ENCODE results near the gene C9orf57. TPM values are rescaled to one million over a fixed set of nuclear protein-coding genes. Genes with fewer than 3 reads are reported as not detected.

The C9orf57 gene
- total and polyA plus RNA-seq, 2 donors from 2014 or later: not detected

DNA sequence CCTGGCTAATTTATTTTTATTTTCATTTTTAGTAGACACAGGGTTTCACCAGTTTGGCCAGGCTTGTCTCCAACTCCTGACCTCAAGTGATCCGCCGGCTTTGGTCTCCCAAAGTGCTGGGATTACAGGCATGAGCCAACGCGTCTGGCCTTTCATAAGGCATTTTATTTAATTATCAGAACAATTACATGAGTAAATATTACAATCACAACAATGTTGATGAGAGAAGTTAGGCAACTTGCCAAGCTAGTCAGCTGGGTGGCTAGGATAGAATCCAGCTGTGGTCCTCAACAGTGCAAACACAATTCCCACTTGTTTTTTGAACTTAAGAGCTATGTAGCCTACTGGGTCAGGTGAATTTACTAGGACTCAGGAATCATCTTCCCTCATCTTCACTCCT is 22.0 kb downstream of the C9orf57 start:
- DNase-seq (peak in 3 of 5 donors; percentile 17 to 58 (median 42)), FAIRE-seq (no peak)
- no peak overlapping the region for H3K27ac ChIP-seq (ENCODE audit: low read depth in 2 of 2, low read length in 2 of 2)
- intact Hi-C loops (cut with DNase I): loop anchor here (5.0 kb wide), 1 partner anchor 234 kb away; no protein-coding TSS in a partner anchor
- TF ChIP-seq, protein P1, sequence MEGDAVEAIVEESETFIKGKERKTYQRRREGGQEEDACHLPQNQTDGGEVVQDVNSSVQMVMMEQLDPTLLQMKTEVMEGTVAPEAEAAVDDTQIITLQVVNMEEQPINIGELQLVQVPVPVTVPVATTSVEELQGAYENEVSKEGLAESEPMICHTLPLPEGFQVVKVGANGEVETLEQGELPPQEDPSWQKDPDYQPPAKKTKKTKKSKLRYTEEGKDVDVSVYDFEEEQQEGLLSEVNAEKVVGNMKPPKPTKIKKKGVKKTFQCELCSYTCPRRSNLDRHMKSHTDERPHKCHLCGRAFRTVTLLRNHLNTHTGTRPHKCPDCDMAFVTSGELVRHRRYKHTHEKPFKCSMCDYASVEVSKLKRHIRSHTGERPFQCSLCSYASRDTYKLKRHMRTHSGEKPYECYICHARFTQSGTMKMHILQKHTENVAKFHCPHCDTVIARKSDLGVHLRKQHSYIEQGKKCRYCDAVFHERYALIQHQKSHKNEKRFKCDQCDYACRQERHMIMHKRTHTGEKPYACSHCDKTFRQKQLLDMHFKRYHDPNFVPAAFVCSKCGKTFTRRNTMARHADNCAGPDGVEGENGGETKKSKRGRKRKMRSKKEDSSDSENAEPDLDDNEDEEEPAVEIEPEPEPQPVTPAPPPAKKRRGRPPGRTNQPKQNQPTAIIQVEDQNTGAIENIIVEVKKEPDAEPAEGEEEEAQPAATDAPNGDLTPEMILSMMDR (IDR thresholded peaks at IDR 0.05; ENCODE audit: borderline replicate concordance, extremely low read depth, insufficient read depth): no peak
- peaks cover 0 to 4% (median 3%) of the 10 kb centered on the region in 3 donors for H3K4me1 ChIP-seq (ENCODE audit: control insufficient read depth in 2 of 3, insufficient read depth in 2 of 3, low read depth in 1 of 3, low read length in 3 of 3)
- H3K36me3 ChIP-seq (ENCODE audit: control insufficient read depth in 2 of 3, insufficient read depth in 3 of 3, low read length in 3 of 3): no peaks in the 10 kb centered on the region
- H3K27me3 ChIP-seq (ENCODE audit: control insufficient read depth, insufficient read depth, low read length): no peaks in the 10 kb centered on the region
- H3K9me3 ChIP-seq (ENCODE audit: control insufficient read depth in 2 of 3, insufficient read depth in 1 of 3, low read length in 3 of 3): no peaks in the 10 kb centered on the region
- H3K9ac ChIP-seq (ENCODE audit: low read length in 3 of 3): no peak overlapping the region
- H3K4me3 ChIP-seq (ENCODE audit: low read length in 3 of 3): no peak overlapping the region

DNA sequence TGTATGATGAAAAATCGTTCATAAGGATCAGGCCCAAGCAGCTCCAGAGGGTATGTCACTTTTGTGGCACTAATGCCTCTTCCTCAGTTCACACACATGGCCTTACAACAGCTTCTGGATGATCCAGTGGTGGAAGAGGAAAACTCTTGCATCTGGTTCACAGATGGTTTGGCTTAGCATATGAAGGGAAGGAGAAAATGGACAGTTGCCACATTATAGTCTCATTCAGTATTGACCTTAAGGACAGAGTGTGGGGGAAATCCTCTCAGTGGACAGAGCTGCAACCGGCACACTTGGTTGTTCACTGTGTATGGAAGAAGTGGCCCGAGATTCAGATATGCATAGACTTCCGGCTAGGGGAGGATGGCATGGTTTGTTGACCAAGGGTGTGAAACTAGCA is 22.8 kb downstream of the C9orf57 start:
- Histone ChIP-seq H3K4me1 (ENCODE audit: control insufficient read depth in 2 of 3, insufficient read depth in 2 of 3, low read depth in 1 of 3, low read length in 3 of 3) (peaks cover 0 to 4% (median 0%) of the 10 kb centered on the region in 3 donors), H3K9ac (ENCODE audit: low read length in 3 of 3) (no peak overlapping the region), H3K36me3 (ENCODE audit: control insufficient read depth in 2 of 3, insufficient read depth in 3 of 3, low read length in 3 of 3) (no peaks in the 10 kb centered on the region), H3K9me3 (ENCODE audit: control insufficient read depth in 2 of 3, insufficient read depth in 1 of 3, low read length in 3 of 3) (no peaks in the 10 kb centered on the region), H3K27ac (ENCODE audit: low read depth in 2 of 2, low read length in 2 of 2) (no peak overlapping the region), H3K27me3 (ENCODE audit: control insufficient read depth, insufficient read depth, low read length) (no peaks in the 10 kb centered on the region), H3K4me3 (ENCODE audit: low read length in 3 of 3) (no peak overlapping the region)
- TF ChIP-seq, protein P1 (IDR thresholded peaks at IDR 0.05; ENCODE audit: borderline replicate concordance, extremely low read depth, insufficient read depth): no peak
- no peak for FAIRE-seq
- intact Hi-C loops (cut with DNase I): loop anchor here (5.0 kb wide), 1 partner anchor 235 kb away; no protein-coding TSS in a partner anchor
- no peak for DNase-seq

DNA sequence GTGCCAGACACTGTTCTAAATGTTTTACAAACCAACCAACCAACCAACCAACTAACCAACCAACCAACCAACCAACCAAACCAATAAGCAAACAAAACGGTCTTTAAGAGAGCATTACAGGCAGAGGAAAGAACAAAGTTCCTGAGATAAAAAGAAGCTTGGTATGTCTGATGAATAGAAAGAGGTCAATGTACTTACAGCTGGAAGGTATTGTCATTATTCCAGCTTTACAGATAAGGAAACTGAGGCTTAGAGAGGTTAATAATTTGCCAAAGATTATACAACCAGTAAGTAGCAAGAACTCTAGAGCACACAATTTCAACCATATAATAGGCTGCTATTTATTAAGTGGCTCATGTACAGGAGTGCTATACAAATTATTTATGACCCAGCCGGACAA is 29.6 kb downstream of the C9orf57 start:
- DNase-seq (no peak), FAIRE-seq (no peak)
- no peaks in the 10 kb centered on the region for H3K9me3 ChIP-seq (ENCODE audit: control insufficient read depth in 2 of 3, insufficient read depth in 1 of 3, low read length in 3 of 3)
- no peaks in the 10 kb centered on the region for H3K27me3 ChIP-seq (ENCODE audit: control insufficient read depth, insufficient read depth, low read length)
- no peak overlapping the region for H3K9ac ChIP-seq (ENCODE audit: low read length in 3 of 3)
- H3K27ac ChIP-seq (ENCODE audit: low read depth in 2 of 2, low read length in 2 of 2): no peak overlapping the region
- intact Hi-C loops (cut with DNase I): no loop called here
- TF ChIP-seq, protein P1 (IDR thresholded peaks at IDR 0.05; ENCODE audit: borderline replicate concordance, extremely low read depth, insufficient read depth): no peak
- no peak overlapping the region for H3K4me3 ChIP-seq (ENCODE audit: low read length in 3 of 3)
- no peaks in the 10 kb centered on the region for H3K36me3 ChIP-seq (ENCODE audit: control insufficient read depth in 2 of 3, insufficient read depth in 3 of 3, low read length in 3 of 3)
- no peaks in the 10 kb centered on the region for H3K4me1 ChIP-seq (ENCODE audit: control insufficient read depth in 2 of 3, insufficient read depth in 2 of 3, low read depth in 1 of 3, low read length in 3 of 3)

DNA sequence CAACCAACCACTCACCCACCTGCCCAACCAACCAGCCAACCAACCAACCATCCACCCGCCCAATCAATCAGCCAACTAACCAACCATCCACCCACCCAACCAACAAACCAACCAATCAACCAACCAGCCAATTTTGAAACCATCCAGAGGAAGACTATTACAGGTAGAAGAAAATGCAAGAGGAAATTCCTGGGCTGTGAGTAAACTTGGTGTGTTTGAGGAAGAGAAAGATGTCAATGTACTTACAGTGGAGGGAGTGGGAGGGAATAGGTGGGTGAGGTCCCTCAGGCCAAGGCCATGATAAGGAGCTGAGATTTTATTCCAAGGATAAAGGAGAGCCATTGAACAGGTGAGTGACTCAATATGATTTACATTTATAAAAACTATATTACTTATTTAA is 30.4 kb downstream of the C9orf57 start:
- TF ChIP-seq, protein P1 (IDR thresholded peaks at IDR 0.05; ENCODE audit: borderline replicate concordance, extremely low read depth, insufficient read depth): no peak
- no peak overlapping the region for H3K27ac ChIP-seq (ENCODE audit: low read depth in 2 of 2, low read length in 2 of 2)
- H3K9me3 ChIP-seq (ENCODE audit: control insufficient read depth in 2 of 3, insufficient read depth in 1 of 3, low read length in 3 of 3): no peaks in the 10 kb centered on the region
- H3K27me3 ChIP-seq (ENCODE audit: control insufficient read depth, insufficient read depth, low read length): no peaks in the 10 kb centered on the region
- intact Hi-C loops (cut with DNase I): no loop called here
- H3K36me3 ChIP-seq (ENCODE audit: control insufficient read depth in 2 of 3, insufficient read depth in 3 of 3, low read length in 3 of 3): no peaks in the 10 kb centered on the region
- no peak overlapping the region for H3K9ac ChIP-seq (ENCODE audit: low read length in 3 of 3)
- FAIRE-seq: no peak
- DNase-seq: no peak
- no peak overlapping the region for H3K4me3 ChIP-seq (ENCODE audit: low read length in 3 of 3)
- H3K4me1 ChIP-seq (ENCODE audit: control insufficient read depth in 2 of 3, insufficient read depth in 2 of 3, low read depth in 1 of 3, low read length in 3 of 3): no peaks in the 10 kb centered on the region

Data from kidney (tissue), 14 donors.